GM18909 (cell line): ENCODE measurements around the gene SERPINA9.
"Not testable (repeated sequence)": the region's sequence is repeated elsewhere in the genome, so short reads cannot be mapped to it uniquely, and the experiment has no call there.

Experiments
- ATAC-seq: cut with Tn5 transposase; IDR thresholded peaks from one replicate; pipeline ENCODE4 v1.9.1; 2021; ENCODE audit warnings: mild to moderate bottlenecking; ENCODE audit not compliant: unreplicated experiment, poor library complexity

The SERPINA9 gene

DNA sequence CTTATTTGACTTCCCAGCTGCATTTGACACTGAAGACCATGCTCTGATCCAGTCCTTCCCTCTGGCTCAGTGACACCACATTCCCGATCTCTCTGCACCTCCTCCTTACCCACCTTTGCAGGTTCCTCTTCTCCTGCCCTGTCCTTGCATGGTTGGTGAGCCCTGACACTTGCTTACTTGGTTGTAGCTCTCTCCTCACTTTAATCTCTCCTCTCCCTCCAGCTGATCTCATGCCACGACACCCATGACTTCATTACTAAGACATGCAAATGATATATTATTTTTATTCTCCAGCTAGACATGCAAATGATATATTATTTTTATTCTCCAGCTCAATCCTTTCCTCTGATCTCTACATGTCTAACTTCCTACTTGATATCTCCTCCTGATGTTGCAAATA lies at the start of gene SERPINA9:
TSS of gene SERPINA9 (minus strand) at position 175 of the 400 bp plus-strand sequence. CDS start 6,357 bp downstream, outside the sequence.
- no peak for ATAC-seq

- ATAC-seq, result no peak
These were observed 48.1 kb upstream of the SERPINA9 start for GRCh38 chr14:94524093-94524492.

GRCh38 chr14:94523265-94523664 lies 47.3 kb upstream of the SERPINA9 start:
- ATAC-seq, result no peak

GRCh38 chr14:94522115-94522724 lies 46.2 kb upstream of the SERPINA9 start:
- no peak for ATAC-seq

DNA sequence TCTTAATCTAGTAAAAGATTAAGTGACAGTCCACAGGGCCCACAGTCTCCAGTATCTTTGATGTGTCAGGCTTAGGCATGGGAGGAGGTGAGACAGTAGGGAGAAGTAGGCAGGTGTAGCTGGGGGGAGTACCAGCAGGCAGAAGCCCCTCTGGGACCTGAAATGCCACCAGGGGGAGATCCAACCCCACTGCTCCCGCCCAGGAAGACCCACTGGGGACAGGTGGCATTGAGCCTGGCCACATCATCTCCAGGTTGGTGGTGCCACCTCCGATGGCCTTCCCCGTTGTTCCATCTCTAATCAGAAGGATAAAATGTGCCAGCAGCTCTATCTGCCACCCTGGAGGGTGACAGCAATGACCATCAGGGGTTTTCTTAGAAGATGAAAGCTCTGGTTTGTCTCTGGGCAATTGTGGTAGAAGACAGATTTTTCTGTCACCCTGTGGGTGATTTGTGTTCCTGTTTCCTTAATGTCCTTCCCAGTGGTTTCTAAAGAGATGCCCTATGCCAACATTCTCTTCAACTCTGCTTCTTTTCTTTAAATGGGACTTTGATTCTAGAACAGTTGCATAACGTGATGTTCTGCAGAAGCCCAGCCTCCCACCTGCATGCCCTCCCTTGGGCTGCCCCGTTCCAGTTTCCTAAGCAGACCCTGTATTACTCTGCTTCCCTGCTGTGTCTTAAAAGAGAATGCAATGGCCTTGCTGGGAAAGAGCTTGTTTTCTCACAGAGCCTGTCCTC lies 45.5 kb upstream of the SERPINA9 start:
- no peak for ATAC-seq

- ATAC-seq, result no peak
These were observed 41.8 kb upstream of the SERPINA9 start for GRCh38 chr14:94517641-94518257.

- ATAC-seq, result no peak
These were observed 41.2 kb upstream of the SERPINA9 start for GRCh38 chr14:94517248-94517640.

DNA sequence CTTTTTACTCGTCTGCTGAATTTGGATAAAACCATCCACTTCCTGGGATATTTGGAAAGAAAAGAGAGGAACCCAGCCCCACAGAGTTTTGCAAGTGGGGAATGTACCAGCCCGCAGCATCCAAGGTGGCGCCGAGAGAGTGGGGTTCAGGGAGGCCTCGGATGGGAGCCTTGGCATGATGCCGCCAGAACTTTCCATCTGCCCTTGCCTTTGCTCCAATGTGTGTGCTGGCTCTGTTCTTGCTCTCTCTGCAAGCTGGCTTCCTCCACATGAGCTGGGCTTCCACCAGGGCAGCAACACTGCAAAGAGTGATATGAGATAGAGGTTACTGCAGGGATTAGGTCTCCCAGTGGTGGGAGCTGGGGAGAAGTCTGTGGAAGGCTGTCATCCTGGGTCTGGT lies 39.9 kb upstream of the SERPINA9 start:
- no peak for ATAC-seq

- ATAC-seq, result no peak
These were observed 39.4 kb upstream of the SERPINA9 start for GRCh38 chr14:94515426-94515825.

GRCh38 chr14:94514351-94514750 lies 38.4 kb upstream of the SERPINA9 start:
- no peak for ATAC-seq

GRCh38 chr14:94510481-94510880 lies 34.5 kb upstream of the SERPINA9 start:
- not testable (repeated sequence) for ATAC-seq

- no peak for ATAC-seq
These were observed 33.4 kb upstream of the SERPINA9 start, which contains the start of gene SERPINA12 for GRCh38 chr14:94509356-94509755. SERPINA12 (minus strand) TSS chr14:94509469; CDS start chr14:94498397, 11,072 bp downstream.

- ATAC-seq, result no peak
These were observed 29.6 kb upstream of the SERPINA9 start for GRCh38 chr14:94505641-94506040.

GRCh38 chr14:94505206-94505605 lies 29.2 kb upstream of the SERPINA9 start:
- no peak for ATAC-seq

DNA sequence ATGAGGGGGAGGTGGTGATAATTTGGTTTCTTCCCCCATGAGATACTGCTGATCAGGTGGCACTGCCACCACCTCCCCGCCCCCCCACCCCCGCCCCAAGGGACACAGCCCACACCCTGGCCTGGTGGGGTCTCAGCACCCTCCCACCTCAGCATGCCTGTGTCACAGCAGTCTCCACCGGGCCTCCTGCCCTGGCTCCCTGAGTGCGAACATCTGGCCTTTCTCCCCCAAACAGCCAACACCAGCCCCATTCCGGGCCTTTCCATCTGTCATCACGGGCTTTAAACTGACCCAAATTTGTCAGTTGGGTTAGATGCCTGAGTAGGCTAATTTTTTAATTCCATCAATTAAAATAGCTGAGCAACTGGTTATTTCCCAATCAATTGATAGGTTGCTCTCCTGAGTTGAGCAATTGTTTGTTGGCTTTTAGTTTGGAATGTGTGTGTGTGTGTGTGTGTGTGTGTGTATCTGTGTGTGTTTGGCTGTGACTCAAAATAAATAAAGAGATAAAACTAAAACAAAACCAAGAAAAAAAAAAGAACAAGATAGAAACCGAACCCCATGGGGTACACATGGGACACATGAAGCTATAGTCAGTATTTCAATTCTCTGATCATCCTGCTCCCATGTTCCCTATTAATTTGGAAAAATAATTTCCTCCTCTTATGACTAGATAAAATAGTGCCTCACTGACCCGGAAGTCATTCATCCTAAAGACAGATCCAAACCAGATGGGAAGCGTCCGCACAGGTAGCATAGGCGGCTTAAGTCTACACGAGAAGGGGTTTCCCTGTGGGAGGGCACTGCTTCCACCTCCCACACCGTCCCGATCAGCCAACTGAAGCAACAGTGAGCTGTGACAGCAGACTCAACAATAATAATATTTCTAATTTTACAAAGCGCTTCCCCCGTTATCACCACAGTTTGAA lies 25.9 kb upstream of the SERPINA9 start:
- ATAC-seq, result no peak

DNA sequence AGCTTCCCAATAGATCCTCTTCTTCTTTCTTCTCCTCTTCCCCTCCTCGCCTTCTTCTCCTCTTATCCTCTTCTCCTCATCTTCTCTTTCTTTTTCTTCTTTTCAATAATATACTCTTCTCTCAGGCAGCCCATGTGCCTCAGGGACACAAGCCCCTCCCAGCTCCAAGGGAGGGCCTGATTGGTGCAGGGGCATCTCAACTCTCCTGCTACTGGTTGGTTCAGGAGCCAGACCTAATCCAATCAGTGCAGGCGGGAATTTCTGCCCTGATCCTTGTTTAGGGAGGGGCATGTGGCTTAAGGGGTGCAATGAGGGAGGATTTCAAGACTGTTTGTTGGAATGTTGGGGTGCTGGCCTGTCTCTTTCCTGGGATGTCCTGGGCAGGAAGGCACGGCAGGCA lies 24.3 kb upstream of the SERPINA9 start:
- ATAC-seq, result no peak

- no peak for ATAC-seq
These were observed 23.7 kb upstream of the SERPINA9 start for GRCh38 chr14:94499673-94500072.

GRCh38 chr14:94498215-94498614 lies 22.2 kb upstream of the SERPINA9 start:
- no peak for ATAC-seq

DNA sequence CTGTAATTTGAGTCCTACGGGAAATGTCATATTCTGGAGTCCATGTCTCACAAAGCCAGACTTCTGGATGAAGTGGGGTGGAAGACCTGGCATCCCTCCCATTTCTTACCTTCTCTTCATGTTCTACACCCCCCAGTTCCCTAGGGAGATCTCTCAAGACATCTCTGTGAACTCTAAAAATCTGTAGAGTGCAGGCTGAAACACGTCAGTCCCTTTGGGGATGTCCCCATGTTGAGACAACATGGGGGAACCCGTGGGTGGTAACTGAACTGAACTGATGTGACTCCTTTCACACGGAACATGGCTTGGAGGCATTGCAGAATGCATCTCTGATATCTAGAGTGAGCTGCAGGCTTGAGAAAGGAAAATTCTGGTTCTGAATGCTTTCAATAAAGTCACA lies 18.1 kb upstream of the SERPINA9 start:
- ATAC-seq, result no peak

DNA sequence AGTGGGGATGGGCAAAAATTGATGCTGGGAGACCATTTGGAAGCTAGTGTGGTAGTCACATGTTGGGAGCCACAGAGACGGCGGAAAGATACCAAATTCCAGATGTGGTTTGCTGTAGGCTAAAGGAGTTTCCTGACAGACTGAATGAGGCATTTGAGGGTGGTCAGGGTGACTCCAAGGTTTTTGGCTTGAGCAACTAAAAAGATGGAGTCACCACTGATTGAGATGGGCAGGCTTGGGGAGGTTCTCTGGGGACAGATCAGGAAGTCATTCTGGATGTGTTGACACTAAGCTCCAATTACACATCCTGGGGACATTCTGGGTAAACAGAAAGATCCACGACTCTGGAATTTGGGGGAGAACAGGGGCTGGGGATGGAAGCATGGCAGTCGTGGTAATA lies 15.5 kb upstream of the SERPINA9 start:
- no peak for ATAC-seq
